Liver (tissue), 9 donors: ENCODE results near the gene ENTR1. TPM values are rescaled to one million over a fixed set of nuclear protein-coding genes. Genes with fewer than 3 reads are reported as not detected.

Source experiments
- DNase-seq: peaks from one replicate; pipeline ENCODE4 v3.0.0-alpha.2; 2017; ENCODE audit warnings: low spot score
- H3K27ac ChIP-seq, 2 donors: one replicate each; pipeline ENCODE4 v1.7.0; 2013; ENCODE audit warnings: inconsistent platforms in 2 of 2, low read length in 2 of 2, control low read depth in 1 of 2, low read depth in 1 of 2, mild to moderate bottlenecking in 1 of 2
- H3K27me3 ChIP-seq, 4 donors: one replicate each; pipeline versions ENCODE4 v1.6.1 to v1.7.0; 2013; ENCODE audit warnings: low read length in 3 of 4, inconsistent platforms in 1 of 4, mild to moderate bottlenecking in 1 of 4, moderate library complexity in 1 of 4; ENCODE audit not compliant: control insufficient read depth in 4 of 4, insufficient read depth in 4 of 4
- H3K36me3 ChIP-seq, 4 donors: one replicate each; pipeline versions ENCODE4 v1.6.1 to v1.7.0; 2013; ENCODE audit warnings: low read length in 3 of 4, mild to moderate bottlenecking in 3 of 4, low read depth in 1 of 4, moderate library complexity in 1 of 4; ENCODE audit not compliant: control insufficient read depth in 4 of 4, insufficient read depth in 3 of 4
- H3K4me1 ChIP-seq, 4 donors: one replicate each; pipeline versions ENCODE4 v1.6.1 to v1.7.0; 2013; ENCODE audit warnings: low read length in 3 of 4, mild to moderate bottlenecking in 3 of 4, moderate library complexity in 1 of 4; ENCODE audit not compliant: control insufficient read depth in 4 of 4, insufficient read depth in 4 of 4
- H3K4me3 ChIP-seq, 3 donors: one replicate each; pipeline versions ENCODE4 v1.6.1 to v1.7.0; 2013; ENCODE audit warnings: low read length in 3 of 3, control low read depth in 1 of 3, low read depth in 1 of 3, mild to moderate bottlenecking in 1 of 3
- H3K9ac ChIP-seq, 2 donors: one replicate each; pipeline ENCODE4 v1.7.0; 2013; ENCODE audit warnings: low read length in 2 of 2, mild to moderate bottlenecking in 2 of 2, moderate library complexity in 2 of 2, control low read depth in 1 of 2, low read depth in 1 of 2
- H3K9me3 ChIP-seq, 4 donors: one replicate each; pipeline versions ENCODE4 v1.6.1 to v1.7.0; 2013; ENCODE audit warnings: low read length in 3 of 4; ENCODE audit not compliant: control insufficient read depth in 4 of 4
- ATF3 ChIP-seq: IDR thresholded peaks from 2 replicates; pipeline ENCODE4 v1.6.1; 2016; ENCODE audit warnings: antibody characterized with exemption
- CTCF ChIP-seq: fragments of 150-350 bp; IDR thresholded peaks from 2 replicates; pipeline ENCODE4 v1.5.1; 2017; ENCODE audit warnings: improper control_type of control experiment, low read depth, low read length; ENCODE audit not compliant: missing input control
- EGR1 ChIP-seq, 2 donors: IDR thresholded peaks; 2 replicates each; pipeline ENCODE4 v1.6.1; 2016 to 2018; ENCODE audit warnings: antibody characterized with exemption in 2 of 2, low read depth in 2 of 2
- FOXA1 ChIP-seq: IDR thresholded peaks from 2 replicates; pipeline ENCODE4 v1.6.1; 2016; ENCODE audit warnings: antibody characterized with exemption
- FOXA2 ChIP-seq: IDR thresholded peaks from 2 replicates; pipeline ENCODE4 v1.6.1; 2016; ENCODE audit warnings: antibody characterized with exemption
- GABPA ChIP-seq, 2 donors: IDR thresholded peaks in 1 of 2; conservative IDR thresholded peaks in 1 of 2; 2 replicates each; pipeline ENCODE4 v1.6.1; 2016; ENCODE audit warnings: antibody characterized with exemption in 2 of 2, mild to moderate bottlenecking in 1 of 2, moderate library complexity in 1 of 2
- HNF4A ChIP-seq, 2 donors: conservative IDR thresholded peaks; 2 replicates each; pipeline ENCODE4 v1.6.1; 2016; ENCODE audit warnings: antibody characterized with exemption in 2 of 2, mild to moderate bottlenecking in 2 of 2
- HNF4G ChIP-seq: IDR thresholded peaks from 2 replicates; pipeline ENCODE4 v1.6.1; 2016; ENCODE audit warnings: antibody characterized with exemption
- JUND ChIP-seq, 2 donors: IDR thresholded peaks; 2 replicates each; pipeline ENCODE4 v1.6.1; 2016; ENCODE audit warnings: antibody characterized with exemption in 2 of 2
- MAX ChIP-seq: IDR thresholded peaks from 2 replicates; pipeline ENCODE4 v1.6.1; 2016; ENCODE audit warnings: antibody characterized with exemption
- NR2F2 ChIP-seq: IDR thresholded peaks from 2 replicates; pipeline ENCODE4 v1.6.1; 2016; ENCODE audit warnings: antibody characterized with exemption
- RAD21 ChIP-seq, 2 donors: IDR thresholded peaks; 2 replicates each; pipeline ENCODE4 v1.6.1; 2016; ENCODE audit warnings: antibody characterized with exemption in 2 of 2, mild to moderate bottlenecking in 2 of 2
- RXRA ChIP-seq, 2 donors: IDR thresholded peaks; 2 replicates each; pipeline ENCODE4 v1.6.1; 2017 to 2018; ENCODE audit warnings: antibody characterized with exemption in 2 of 2, mild to moderate bottlenecking in 1 of 2
- SP1 ChIP-seq: IDR thresholded peaks from 2 replicates; pipeline ENCODE4 v1.6.1; 2018; ENCODE audit warnings: antibody characterized with exemption, mild to moderate bottlenecking
- TAF1 ChIP-seq: conservative IDR thresholded peaks from 2 replicates; pipeline ENCODE4 v1.6.1; 2016; ENCODE audit warnings: antibody characterized with exemption, mild to moderate bottlenecking
- YY1 ChIP-seq: IDR thresholded peaks from 2 replicates; pipeline ENCODE4 v1.6.1; 2016; ENCODE audit warnings: antibody characterized with exemption, mild to moderate bottlenecking
- ZBTB33 ChIP-seq: IDR thresholded peaks from 2 replicates; pipeline ENCODE4 v1.6.1; 2016; ENCODE audit warnings: antibody characterized with exemption
- WGBS: extraction: QIAGEN DNeasy Blood & Tissue Kit; methylation state at CpG from one replicate; pipeline ENCODE4 v1.1.7; 2013; 5-methylcytosine and 5-hydroxymethylcytosine counted together
- polyA plus RNA-seq, 2 donors: library from polyadenylated mRNA; stranded (reverse) in 1 of 2; unstranded in 1 of 2; fragments of 200-250 nt in 1 of 2; fragments of >200 nt in 1 of 2; fragmentation: Nextera tagmentation in 1 of 2; extraction: Ambion mirVana in 1 of 2; gene quantifications; one replicate each; pipeline versions ENCODE4 v1.2.1 to v1.2.3, GENCODE V29; 2013 to 2015
- total RNA-seq, 2 donors: library from RNA; depleted of rRNA; stranded (reverse); fragments of >200 nt; gene quantifications; one replicate each; pipeline ENCODE4 v1.2.3, GENCODE V29; 2014
- TF ChIP-seq, protein P1 (sequence below): IDR thresholded peaks from 2 replicates; pipeline ENCODE4 v1.6.1; 2016; ENCODE audit warnings: antibody characterized with exemption, mild to moderate bottlenecking
- donor health status: healthy.
- donor health status: healthy.
- donor health status: healthy.
- donor health status: healthy.
- donor health status: healthy.

The ENTR1 gene
- total and polyA plus RNA-seq, 4 donors: 11.0 to 28.1 (median 19.1) TPM

- WGBS: 82% methylated on average over 11 of the region's 11 CpGs
- Histone ChIP-seq H3K9me3 (no peaks in the 10 kb centered on the region), H3K4me3 (no peak overlapping the region), H3K9ac (no peak overlapping the region), H3K27me3 (no peaks in the 10 kb centered on the region), H3K4me1 (peaks cover 0 to 5% (median 1%) of the 10 kb centered on the region in 4 donors), H3K27ac (no peak overlapping the region), H3K36me3 (no peaks in the 10 kb centered on the region)
- TF ChIP-seq GABPA (IDR thresholded peaks at IDR 0.05 in 1 of 2, conservative IDR thresholded peaks at IDR 0.05 in 1 of 2): no peak
- no peak for TF ChIP-seq EGR1 (IDR thresholded peaks at IDR 0.05; ENCODE audit: low read depth in 2 of 2)
- no peak for TF ChIP-seq HNF4A (conservative IDR thresholded peaks at IDR 0.05)
- TF ChIP-seq HNF4G: no peak
- TF ChIP-seq RXRA (IDR thresholded peaks at IDR 0.05): no peak
- TF ChIP-seq, protein P1, sequence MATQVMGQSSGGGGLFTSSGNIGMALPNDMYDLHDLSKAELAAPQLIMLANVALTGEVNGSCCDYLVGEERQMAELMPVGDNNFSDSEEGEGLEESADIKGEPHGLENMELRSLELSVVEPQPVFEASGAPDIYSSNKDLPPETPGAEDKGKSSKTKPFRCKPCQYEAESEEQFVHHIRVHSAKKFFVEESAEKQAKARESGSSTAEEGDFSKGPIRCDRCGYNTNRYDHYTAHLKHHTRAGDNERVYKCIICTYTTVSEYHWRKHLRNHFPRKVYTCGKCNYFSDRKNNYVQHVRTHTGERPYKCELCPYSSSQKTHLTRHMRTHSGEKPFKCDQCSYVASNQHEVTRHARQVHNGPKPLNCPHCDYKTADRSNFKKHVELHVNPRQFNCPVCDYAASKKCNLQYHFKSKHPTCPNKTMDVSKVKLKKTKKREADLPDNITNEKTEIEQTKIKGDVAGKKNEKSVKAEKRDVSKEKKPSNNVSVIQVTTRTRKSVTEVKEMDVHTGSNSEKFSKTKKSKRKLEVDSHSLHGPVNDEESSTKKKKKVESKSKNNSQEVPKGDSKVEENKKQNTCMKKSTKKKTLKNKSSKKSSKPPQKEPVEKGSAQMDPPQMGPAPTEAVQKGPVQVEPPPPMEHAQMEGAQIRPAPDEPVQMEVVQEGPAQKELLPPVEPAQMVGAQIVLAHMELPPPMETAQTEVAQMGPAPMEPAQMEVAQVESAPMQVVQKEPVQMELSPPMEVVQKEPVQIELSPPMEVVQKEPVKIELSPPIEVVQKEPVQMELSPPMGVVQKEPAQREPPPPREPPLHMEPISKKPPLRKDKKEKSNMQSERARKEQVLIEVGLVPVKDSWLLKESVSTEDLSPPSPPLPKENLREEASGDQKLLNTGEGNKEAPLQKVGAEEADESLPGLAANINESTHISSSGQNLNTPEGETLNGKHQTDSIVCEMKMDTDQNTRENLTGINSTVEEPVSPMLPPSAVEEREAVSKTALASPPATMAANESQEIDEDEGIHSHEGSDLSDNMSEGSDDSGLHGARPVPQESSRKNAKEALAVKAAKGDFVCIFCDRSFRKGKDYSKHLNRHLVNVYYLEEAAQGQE: no peak
- no peak for TF ChIP-seq NR2F2
- TF ChIP-seq ATF3: no peak
- TF ChIP-seq FOXA1: no peak
- TF ChIP-seq ZBTB33: no peak
- TF ChIP-seq SP1: no peak
- no peak for TF ChIP-seq CTCF
- TF ChIP-seq RAD21 (IDR thresholded peaks at IDR 0.05): no peak
- TF ChIP-seq TAF1: no peak
- no peak for TF ChIP-seq JUND (IDR thresholded peaks at IDR 0.05)
- TF ChIP-seq YY1: no peak
- no peak for TF ChIP-seq MAX
- no peak for TF ChIP-seq FOXA2
- DNase-seq: no peak
Measured at GRCh38 chr9:136353088-136353487, 57.3 kb downstream of the ENTR1 start.
